Jurkat, Clone E6-1 (cell line): ENCODE results near the gene RFNG.
A peak's percentile ranks its signal among the peaks of the same experiment; 100 is the strongest.

Experiments
- DNase-seq: peaks from one replicate; pipeline ENCODE4 v3.0.0-alpha.2; 2011; ENCODE audit warnings: low read depth, low spot score
- H3K4me3 ChIP-seq: 2 replicates; pipeline ENCODE4 v1.5.1; 2011; ENCODE audit warnings: mild to moderate bottlenecking, low read length, control low read depth, moderate library complexity

Gene RFNG

DNA sequence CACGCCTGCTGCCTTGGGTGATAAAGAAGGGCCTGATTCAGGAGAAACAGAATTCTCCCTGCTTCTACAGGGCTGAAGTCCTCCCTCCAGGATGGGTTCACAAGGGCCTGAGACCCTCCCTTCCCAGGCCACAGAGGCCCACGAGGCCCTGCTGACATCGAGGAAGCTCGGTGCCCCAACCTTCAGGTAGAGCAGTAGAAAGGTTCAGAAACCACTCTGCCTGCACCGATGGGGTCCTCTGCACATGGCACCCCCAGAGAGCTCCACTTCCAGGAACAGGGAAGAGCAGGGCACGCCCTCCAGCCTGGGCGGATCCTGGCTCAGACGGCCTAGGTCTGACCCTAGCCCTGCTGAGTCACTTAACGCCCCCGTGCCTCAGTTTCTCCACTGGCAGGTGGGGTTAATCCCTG is 29.7 kb downstream of the RFNG start:
- H3K4me3 ChIP-seq: peak overlapping the region; percentile 84
- no peak for DNase-seq

DNA sequence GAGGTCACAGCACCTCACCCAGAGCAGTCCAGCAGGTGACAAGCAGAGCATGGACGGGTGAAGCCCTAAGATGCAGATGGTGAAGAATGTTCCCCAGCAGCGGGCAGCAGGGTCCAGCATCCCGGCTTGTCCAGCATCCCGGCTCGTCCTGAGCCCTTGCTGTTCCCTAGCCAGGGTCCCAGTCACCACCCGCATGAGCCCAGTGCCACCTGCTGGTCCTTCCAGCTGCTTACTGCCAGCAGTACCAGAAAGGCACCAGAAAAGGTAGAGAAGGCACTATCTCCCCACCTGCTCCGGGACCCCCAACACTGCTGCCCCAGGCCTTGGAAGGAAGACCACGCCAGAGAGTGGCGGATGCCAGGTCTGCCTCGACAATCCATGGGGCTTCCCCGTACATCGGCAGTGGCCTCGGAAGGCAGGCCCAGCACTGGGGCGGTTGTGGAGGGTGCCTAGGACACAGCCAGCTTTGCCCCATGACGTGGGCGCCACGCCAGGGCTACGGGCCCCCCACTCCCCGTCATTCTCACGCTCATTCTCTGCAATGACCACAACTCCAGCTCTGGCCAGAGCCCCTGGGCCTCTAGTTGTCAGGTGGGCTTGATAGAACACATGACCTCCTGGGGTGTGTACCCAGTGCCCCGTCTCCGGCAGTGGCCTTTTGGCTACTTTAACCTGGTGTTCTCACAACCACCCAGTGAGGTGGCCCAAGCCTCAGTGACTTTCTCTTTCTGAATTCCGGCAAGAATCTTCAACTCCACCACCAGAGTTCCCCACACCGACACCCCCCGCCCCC is 30.3 kb downstream of the RFNG start:
- peak; percentile 47 for DNase-seq
- peak overlapping the region; percentile 84 for H3K4me3 ChIP-seq

DNA sequence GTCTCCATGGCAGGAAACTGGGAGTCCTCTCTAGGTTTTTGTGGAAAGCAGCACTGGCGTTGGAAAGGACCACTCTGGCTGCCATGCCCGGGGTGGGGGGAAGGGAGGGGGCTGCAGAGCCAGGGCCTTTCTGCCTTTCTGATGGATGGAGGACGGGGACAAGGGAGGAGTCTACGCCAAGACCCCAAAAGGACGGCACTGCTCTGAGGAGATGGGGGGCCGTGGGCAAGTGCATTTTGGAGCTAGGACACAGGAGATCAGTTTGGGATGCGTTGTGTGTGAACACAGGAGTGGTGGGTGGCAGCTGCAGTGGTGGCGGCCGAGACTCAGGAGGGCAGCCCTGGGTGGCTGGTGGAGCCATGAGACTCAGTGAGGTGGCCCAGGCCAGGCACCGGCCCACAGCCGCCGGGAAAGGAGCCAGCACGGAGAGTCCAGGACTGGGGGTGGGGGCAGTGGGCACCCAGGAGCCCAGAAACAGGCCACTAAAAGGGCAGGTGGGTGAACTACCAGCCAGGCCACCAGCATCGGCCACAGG is 31.0 kb downstream of the RFNG start:
- DNase-seq: no peak
- H3K4me3 ChIP-seq: no peak overlapping the region

DNA sequence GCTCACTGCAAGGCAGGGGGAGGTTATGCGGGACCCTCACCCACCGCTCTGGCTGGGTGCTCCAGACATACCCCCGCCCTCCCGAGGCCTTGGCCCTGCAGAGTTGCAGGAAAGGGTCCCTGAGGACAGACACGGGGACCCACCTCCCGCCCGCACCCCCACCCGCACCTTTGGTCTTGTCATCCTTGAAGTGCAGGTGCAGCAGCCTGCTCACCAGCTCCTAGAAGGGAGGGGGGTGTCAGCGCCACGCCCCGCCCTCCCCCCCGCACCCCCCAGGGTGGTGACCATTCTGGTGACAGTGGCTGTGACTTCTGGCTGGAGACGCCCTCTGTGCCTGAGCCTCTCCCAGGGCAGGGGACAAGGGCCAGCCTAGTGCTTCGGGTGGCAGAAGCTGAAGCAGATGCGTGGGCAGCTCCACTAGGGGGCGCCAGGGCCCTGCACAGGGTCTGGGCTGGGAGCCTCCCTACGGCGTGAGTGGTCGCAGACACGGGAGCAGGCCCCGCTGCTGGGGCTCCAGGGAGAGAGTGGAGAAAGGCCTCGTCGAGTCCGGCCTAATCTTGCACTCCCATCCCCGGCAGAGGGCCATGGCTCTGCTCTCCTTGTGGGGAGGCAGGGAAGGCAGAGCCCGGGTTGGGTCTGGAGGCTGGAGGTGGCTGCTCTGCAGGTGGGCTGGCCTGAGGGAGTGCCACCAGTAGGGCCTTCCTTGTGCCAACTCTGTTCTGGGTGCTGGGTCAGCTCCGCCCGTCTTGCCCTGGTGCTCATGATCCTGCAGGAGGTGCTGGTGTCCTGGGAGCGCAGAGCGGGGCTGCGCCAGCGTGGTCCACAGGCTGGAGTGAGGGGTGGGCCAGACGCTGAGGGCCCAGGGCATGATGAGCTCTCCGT is 31.7 kb downstream of the RFNG start:
- no peak for DNase-seq
- H3K4me3 ChIP-seq: no peak overlapping the region

DNA sequence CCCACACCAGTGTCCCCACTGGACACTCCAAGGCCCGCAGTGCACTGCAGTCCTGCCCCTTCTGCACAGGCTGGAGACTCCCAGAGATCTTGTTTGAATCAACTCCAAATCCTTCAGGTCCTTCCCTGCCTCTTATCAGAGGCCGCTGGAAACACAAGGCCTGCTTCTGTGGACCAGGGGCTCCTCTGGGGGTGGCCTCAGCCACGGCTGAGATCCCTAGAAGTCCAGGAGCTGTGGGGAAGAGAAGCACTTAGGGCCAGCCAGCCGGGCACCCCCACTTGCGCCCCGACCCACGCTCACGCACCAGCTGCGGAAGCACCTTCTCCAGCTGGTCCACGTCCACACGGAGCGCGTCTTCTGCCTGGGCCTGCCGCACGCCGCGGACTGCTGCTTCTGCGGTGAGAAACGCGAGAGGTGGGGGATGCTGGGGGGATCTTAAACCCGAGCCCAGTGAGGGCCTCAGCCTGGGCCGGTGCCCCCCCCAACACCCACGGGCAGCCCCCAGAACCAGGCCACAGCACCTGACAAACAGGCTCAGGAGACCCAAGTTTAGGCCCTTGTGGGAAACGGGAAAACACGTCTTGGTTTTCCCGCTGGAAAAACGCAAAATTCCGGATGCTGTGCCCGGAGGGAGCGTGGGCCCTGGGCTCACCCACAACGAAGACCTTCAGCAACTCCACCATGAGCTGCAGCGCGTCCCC is 32.5 kb downstream of the RFNG start:
- no peak overlapping the region for H3K4me3 ChIP-seq
- no peak for DNase-seq

DNA sequence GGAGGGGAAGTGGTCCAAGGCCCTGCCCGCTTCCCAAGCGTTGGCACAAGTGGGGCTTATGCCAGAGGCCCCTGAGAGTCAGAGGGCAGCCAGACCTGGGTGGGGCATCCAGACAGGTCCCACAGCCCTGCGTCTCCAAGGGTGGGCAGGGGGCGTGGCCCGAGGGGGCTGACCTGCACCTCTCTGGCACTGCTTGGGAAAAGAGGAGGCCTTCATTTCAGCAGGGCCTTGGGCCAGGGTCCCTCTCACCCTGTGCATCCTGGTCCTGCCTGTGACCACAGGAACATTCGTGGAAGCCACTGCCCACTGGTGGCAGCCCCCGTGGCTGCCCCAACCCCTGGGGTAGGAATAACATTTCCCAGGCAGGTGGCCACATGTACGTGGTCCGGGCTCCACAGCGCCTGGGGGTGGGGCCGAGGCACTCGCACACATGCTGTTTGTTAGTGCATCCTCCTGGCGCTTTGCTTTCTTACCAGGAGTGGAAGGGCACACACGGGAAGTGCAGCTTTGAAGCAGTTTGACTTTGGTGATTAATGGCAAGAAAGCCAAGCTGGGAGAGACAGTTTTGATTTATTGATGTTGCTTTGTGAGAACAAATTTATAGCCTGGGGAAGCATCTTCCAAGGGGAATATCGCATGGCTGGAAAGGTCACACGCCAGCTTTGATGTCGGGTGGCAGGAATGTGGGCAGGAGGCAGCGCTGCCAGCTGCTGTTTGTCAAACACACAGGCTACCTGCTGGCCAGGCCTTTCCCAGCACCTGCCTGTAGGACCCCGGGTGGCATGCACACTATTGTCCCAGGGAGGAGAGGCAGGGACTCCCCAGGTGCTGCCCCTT is 33.2 kb downstream of the RFNG start:
- no peak overlapping the region for H3K4me3 ChIP-seq
- no peak for DNase-seq

DNA sequence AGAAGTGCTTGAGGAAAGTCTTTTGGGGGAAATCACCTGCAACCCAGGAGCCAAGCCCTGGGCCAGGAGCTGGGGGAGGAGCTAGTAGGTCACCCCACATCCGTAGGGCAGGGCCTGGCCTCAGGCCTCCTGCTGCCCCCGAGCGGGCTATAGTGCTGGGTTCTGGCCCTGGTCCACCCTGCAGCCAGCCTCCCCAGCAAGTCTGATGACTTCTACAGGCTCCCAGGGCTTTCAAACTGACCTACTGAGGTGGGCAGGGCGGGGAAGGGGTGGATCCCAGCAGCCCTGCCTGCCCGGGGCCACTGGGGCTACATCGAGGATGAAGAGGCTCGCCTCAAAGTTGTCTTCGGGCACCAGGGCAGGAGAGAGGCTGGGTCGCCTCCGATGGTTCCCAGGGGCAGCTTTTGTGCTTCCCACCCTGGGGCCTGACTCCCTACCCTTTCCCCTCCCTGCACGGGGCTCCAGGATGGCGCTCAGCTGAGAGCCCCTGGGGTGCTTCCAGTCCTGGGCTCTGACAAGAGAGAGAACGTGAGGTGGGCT is 33.9 kb downstream of the RFNG start:
- H3K4me3 ChIP-seq: no peak overlapping the region
- DNase-seq: no peak

DNA sequence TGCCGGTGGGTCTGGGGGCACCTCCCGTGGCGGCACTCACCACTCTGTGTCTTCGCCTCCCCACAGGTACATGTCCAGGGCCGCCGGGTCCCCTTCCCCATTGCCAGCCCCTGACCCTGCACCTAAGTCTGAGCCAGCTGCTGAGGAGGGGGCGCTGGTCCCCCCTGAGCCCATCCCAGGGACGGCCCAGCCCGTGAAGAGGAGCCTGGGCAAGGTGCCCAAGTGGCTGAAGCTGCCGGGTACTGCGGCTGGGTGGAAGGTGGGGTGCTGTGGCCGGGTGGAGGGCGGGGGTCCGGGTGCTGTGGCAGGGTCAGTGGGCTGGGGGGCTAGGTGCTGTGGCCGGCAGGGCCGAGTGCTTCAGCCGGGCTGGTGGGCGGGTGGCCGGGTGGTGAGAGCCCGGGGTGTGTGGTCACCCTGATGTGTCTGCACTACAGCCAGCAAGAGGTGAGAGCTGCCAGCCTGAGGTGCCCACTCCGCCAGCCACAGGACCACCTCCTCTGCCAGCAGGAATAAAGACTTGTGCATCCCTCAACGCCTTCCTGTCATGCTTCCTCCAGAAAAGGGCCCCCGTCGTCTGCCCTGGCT is 34.6 kb downstream of the RFNG start:
- no peak overlapping the region for H3K4me3 ChIP-seq
- no peak for DNase-seq

DNA sequence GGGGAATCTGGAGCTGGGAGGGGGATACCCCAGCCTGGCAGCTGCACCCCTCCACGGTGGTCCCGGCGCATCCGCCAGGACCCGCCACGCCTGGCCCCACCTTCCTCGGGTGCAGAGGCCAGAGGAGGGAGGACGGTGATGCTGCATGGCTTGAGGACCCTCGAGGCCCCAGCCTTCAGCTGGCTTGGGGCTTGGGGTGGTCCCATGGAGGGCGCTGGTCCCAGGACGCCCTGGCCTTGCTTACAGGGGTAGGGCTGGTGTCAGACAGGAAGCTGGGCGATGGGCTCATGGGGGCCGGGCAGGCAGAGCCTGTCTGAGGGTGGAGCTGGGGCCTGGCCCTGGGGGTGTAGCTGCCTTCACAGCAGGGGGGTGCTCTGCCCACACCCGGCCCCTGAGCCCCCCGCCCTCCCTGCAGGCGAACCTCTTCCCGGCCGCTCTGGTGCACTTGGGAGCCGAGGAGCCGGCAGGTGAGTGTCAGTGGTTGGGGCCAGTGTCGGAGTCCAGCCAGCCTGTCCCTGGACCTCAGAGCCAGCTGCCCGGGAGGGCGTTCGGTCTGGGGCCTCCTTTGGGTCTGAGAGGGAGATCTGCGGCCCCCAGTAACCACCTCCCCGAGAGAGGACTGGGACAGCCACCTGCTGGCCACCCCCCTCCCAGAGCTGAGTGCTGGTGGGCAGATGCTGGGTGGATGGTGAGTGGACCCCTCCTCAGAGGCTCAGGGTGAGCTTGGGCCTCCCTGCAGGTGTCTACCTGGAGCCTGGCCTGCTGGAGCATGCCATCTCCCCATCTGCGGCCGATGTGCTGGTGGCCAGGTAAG is 35.3 kb downstream of the RFNG start:
- DNase-seq: no peak
- no peak overlapping the region for H3K4me3 ChIP-seq

DNA sequence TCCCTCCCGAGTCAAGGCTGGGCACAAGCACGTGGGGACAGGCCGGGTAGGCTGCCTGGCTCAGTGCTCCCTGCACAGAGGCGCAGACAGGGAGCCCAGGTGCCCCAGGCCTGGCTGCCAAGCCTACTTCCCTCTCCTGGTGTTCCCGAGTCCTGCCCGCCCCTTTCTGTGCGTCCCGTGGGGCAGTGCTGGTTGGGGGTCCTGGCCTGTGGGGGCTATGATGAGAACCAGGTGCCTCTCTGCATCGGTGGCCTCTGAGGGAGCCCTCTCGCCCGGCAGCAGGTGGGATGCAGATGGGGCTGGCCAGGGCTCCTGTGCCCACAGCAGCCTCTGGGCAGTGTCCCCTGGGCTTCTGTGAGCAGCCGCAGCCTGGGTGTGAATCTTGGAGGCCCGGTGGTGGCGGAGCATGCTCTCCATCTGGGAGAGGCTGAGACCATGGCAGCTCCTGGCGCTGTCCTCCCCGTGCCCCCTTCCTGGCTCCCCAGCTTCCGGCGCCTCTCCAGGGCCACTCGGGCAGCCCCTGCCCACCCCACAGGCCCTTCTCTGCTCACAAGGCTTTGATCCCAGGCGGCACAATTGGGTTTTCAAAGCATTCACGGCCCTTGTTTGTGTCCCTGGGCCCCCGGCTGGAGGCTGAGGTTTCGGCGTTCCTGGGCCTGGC is 36.2 kb downstream of the RFNG start:
- no peak overlapping the region for H3K4me3 ChIP-seq
- DNase-seq: no peak

DNA sequence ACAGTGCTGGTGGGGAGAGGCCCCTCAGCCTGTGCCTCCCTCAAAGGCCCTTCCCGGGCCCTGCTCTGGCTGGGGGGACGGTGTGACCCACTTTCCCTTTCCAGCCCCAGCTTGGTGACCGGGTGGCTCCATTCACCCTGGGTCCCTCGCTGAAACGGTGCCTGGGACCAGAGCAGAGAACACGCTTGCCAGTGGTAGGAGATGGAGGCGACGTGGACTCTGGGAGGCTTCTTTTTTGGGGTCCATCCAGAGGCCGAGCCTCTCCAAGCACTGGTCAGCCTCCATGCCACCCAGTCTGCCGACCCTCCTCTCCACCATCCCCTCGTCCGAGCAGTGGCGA is 36.7 kb downstream of the RFNG start:
- no peak for DNase-seq
- no peak overlapping the region for H3K4me3 ChIP-seq

DNA sequence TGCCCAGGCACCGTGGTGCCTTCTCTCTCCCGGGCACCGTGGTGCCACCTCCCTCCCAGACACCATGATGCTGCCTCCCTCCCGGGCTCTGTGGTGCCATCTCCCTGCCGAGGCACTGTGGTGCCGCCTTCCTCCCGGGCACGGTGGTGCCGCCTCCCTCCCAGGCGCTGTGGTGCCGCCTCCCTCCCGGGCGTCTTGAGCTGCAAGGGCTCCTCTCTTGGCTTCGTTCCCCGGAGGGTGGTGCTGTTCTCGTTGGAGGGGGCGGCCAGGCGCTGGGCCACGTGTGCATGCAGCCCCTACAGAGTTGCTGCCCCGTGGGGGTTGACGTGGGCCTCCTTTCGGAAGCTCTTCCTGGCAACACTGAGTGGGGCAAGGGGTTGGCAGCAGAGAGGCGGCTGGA is 37.2 kb downstream of the RFNG start:
- no peak overlapping the region for H3K4me3 ChIP-seq
- no peak for DNase-seq

DNA sequence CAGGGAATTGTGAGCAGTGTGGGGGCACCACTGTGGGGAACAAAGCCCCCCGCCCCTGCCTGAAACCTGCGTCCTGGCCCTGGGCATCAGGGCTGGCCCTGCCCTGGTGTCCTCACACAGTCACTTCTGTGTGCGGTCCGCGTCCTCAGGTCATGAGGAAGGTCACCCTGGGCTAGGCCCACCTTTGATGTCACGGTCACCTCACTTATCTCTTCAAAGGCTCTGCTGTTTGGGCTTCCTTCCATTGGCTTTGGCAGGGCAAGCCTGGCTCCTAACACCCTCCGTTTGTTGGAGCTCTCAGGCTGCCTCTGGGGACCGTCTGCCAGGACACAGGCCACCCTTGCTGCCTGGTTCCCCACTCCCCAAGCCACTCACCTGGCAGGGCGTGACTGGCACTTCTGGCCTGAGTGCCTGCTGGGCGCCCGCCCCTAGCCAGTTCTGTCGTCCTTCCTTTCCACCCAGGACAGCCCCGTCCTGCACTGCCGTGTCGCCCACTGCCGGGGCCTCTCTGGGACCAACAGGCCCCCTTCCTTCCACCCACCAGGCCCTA is 37.8 kb downstream of the RFNG start:
- H3K4me3 ChIP-seq: no peak overlapping the region

DNA sequence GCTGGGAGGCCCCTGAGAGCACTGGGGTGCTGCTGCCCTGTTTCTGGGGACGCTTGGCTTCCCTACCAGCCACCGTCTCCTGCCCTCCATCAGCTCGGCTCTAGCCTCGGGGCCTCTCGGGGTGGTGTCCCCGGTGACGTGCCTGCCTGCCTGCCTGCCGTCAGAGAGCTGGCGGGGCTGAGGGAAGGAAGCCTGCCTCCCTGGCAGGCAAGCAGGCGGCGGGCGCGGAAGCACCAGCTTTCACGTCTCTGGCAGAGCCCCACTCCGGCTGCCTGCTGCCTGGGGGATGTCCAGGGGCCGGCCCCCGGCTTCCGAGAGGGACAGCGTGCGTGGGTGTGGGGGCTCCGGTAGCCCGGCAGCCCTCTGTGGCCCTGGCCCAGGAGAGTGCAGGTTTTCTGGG is 38.3 kb downstream of the RFNG start:
- no peak for DNase-seq
- no peak overlapping the region for H3K4me3 ChIP-seq

More for the DNA sequence above, 37.8 kb downstream of the RFNG start:
- no peak for DNase-seq

DNA sequence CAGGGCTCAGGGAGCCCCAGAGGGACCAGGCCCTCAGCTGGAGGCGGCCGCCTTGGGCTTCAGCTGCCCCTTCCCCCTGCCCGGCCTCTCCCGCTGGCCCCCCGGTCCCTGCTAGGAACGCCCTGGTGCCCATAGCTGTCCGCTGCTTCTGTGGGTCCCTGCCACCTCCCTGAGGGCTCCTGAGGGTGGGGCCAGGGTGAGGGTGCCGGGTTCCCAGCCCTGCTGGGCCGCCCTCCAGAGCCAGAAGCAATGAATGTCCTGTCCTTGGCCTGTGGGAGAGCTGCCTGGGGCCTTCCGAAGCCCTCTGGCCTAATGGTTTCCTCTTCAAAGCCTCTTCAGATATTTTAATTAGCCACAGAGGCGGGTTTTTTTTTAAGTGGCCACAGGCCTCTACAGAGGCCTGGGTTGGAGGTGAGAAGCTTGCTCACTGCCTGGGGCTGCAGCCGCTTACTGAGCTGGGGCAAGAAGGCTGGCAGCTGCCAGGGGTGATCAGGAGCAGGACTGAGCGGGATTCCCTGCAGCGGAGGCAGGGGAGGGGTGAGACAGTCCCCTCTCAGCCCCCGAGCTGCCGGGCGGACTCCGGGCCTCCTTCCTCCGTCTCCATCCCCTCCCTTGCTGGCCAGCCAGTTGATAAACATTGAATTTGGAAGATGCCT is 38.8 kb downstream of the RFNG start:
- no peak for DNase-seq
- H3K4me3 ChIP-seq: no peak overlapping the region

DNA sequence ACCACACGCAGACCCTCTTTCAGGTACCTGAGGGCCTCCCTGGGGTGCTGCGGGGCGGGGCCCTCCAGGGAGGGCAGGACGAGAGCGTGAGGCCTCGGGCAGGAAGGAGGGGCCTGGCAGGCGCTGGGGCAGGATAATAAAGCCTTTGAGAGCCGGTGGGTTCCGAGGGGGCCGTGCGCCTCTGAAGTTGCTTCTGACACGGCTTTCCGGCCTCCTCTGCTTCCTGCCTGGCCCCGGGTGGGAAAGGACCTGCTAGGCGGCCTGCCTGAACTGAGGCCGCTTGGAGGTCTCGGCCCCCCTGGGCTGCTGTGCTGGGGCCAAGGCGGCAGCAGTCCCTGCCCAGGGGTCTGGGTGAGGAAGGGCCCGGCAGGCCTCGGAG is 39.4 kb downstream of the RFNG start:
- no peak overlapping the region for H3K4me3 ChIP-seq
- DNase-seq: no peak
